IPS-18c (cell line): ENCODE measurements around the gene FTMT.
"Not testable (repeated sequence)": the region's sequence is repeated elsewhere in the genome, so short reads cannot be mapped to it uniquely, and the experiment has no call there.

Experiments used
- H3K4me3 ChIP-seq: 2 replicates; pipeline ENCODE4 v1.7.0; 2013; ENCODE audit warnings: low read depth, mild to moderate bottlenecking, low read length, moderate library complexity; ENCODE audit not compliant: insufficient read depth
- H3K9me3 ChIP-seq: one replicate; pipeline ENCODE4 v1.6.1; 2013; ENCODE audit warnings: mild to moderate bottlenecking, low read length, moderate library complexity; ENCODE audit not compliant: control insufficient read depth, insufficient read depth

Gene FTMT

GRCh38 chr5:121851643-121852574 lies at the start of gene FTMT:
FTMT (plus strand) TSS chr5:121851882; CDS start chr5:121851964, 82 bp downstream.
- Histone ChIP-seq H3K4me3 (no peak within 1 kb of the TSS), H3K9me3 (no peaks in the 10 kb centered on the region)

DNA sequence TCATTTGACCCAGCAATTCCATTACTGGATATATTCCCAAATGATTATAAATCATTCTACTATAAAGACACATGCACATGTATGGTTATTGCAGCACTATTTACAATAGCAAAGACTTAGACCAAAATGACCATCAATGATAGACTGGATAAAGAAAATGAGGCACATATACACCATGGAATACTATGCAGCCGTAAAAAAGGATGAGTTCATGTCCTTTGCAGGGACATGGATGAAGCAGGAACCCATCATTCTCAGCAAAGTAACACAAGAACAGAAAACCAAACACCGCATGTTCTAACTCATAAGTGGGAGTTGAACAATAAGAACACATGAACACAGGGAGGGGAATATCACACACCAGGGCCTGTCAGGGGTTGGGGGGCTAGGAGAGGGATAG lies 46.4 kb upstream of the FTMT start:
- not testable (repeated sequence) for H3K4me3 ChIP-seq, H3K9me3 ChIP-seq

GRCh38 chr5:121805911-121806310 lies 45.8 kb upstream of the FTMT start:
- H3K4me3 ChIP-seq = no peak overlapping the region
- no peaks in the 10 kb centered on the region for H3K9me3 ChIP-seq

- Histone ChIP-seq H3K4me3 (no peak overlapping the region), H3K9me3 (no peaks in the 10 kb centered on the region)
These were observed 35.5 kb upstream of the FTMT start for GRCh38 chr5:121816164-121816563.

- Histone ChIP-seq H3K9me3 (no peaks in the 10 kb centered on the region), H3K4me3 (no peak overlapping the region)
These were observed 31.9 kb upstream of the FTMT start for GRCh38 chr5:121819682-121820261.

DNA sequence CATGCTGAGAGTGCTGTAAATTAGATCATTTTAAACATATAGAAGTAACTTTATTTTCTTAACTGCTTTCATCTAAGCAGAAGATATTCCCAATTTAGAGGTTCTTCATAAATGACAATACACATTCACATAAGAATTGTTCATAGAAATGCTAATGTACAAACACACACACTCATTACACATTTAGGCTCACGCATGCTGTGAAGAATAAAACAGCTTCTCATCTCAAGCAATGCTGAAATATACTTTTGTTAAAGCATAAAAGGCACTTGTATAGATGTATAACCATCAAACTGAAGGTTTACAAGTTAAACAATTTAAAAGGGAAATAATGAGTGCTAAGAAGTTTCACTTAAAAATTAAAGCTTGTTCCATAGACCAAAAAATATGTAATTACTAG lies 18.1 kb upstream of the FTMT start:
- Histone ChIP-seq H3K9me3 (no peaks in the 10 kb centered on the region), H3K4me3 (no peak overlapping the region)

- no peaks in the 10 kb centered on the region for H3K9me3 ChIP-seq
- no peak overlapping the region for H3K4me3 ChIP-seq
These were observed 17.7 kb upstream of the FTMT start for GRCh38 chr5:121834021-121834420.

DNA sequence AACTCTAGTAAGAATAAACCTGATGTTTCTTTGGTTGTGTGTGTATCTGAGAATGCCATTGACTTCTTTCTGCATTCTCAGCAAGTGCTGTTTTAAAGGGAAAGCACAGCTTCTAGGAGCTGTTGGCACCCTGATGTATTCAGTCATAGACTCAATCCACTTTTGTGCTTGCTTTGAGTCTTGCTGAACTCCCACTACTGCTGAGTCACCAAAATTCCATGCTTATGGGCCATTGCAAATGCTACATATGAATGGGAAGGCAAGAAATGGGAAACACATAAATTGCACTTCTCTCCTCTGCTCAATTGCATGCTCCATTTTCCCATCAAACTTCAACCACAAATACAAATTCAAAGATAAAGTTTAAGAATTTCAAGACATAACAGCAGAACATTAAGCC lies 9.8 kb upstream of the FTMT start:
- Histone ChIP-seq H3K4me3 (no peak overlapping the region), H3K9me3 (no peaks in the 10 kb centered on the region)

- Histone ChIP-seq H3K4me3 (no peak overlapping the region), H3K9me3 (no peaks in the 10 kb centered on the region)
These were observed 1.4 kb upstream of the FTMT start for GRCh38 chr5:121850272-121850671.

GRCh38 chr5:121853850-121854249 lies 2.2 kb downstream of the FTMT start:
- Histone ChIP-seq H3K4me3 (no peak overlapping the region), H3K9me3 (no peaks in the 10 kb centered on the region)

GRCh38 chr5:121862801-121863200 lies 11.1 kb downstream of the FTMT start:
- H3K4me3 ChIP-seq = no peak overlapping the region
- no peaks in the 10 kb centered on the region for H3K9me3 ChIP-seq

- Histone ChIP-seq H3K4me3 (no peak overlapping the region), H3K9me3 (no peaks in the 10 kb centered on the region)
These were observed 12.1 kb downstream of the FTMT start for GRCh38 chr5:121863753-121864285.

GRCh38 chr5:121867403-121867802 lies 15.7 kb downstream of the FTMT start:
- H3K4me3 ChIP-seq = no peak overlapping the region
- H3K9me3 ChIP-seq = no peaks in the 10 kb centered on the region

- H3K9me3 ChIP-seq = no peaks in the 10 kb centered on the region
These were observed 18.8 kb downstream of the FTMT start for GRCh38 chr5:121870489-121870888.

DNA sequence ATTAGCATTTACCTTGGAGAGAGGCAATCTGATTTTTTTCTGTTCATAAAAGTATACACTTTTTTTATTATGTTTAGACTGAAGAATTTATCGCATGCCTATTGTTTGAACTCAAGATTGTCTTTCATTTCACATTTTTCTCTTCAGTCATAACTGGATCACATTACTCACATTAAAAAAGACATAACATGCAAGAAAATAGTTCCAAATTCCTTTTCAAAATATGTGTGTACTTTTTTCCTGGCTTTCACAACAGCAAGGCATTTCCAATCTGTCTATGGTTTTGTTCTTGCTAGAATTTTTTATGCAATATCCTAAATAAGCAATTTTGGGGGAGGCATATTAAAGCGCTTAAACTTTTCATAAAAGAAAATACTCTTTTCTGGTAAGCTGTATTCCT lies 21.2 kb downstream of the FTMT start:
- Histone ChIP-seq H3K4me3 (no peak overlapping the region), H3K9me3 (no peaks in the 10 kb centered on the region)

More at GRCh38 chr5:121870489-121870888, 18.8 kb downstream of the FTMT start:
- H3K4me3 ChIP-seq = no peak overlapping the region

- no peaks in the 10 kb centered on the region for H3K9me3 ChIP-seq
These were observed 21.7 kb downstream of the FTMT start for GRCh38 chr5:121873409-121873808.

GRCh38 chr5:121885630-121886029 lies 33.9 kb downstream of the FTMT start:
- Histone ChIP-seq H3K4me3 (no peak overlapping the region), H3K9me3 (no peaks in the 10 kb centered on the region)

More at GRCh38 chr5:121873409-121873808, 21.7 kb downstream of the FTMT start:
- H3K4me3 ChIP-seq = no peak overlapping the region

GRCh38 chr5:121887727-121888126 lies 36.0 kb downstream of the FTMT start:
- no peak overlapping the region for H3K4me3 ChIP-seq
- no peaks in the 10 kb centered on the region for H3K9me3 ChIP-seq
